HG03025 (cell line): Measurements from ENCODE around the gene RAB40C.
A peak's percentile ranks its signal among the peaks of the same experiment; 100 is the strongest.

ENCODE experiments used
- ATAC-seq: cut with Tn5 transposase; IDR thresholded peaks from one replicate; pipeline ENCODE4 v1.9.1; 2021; ENCODE audit warnings: mild to moderate bottlenecking, moderate library complexity; ENCODE audit not compliant: unreplicated experiment, low FRiP score

RAB40C gene

GRCh38 chr16:628321-629061 is 38.6 kb downstream of the RAB40C start:
- no peak for ATAC-seq

- no peak for ATAC-seq
These were observed 39.4 kb downstream of the RAB40C start for GRCh38 chr16:629185-629832.

- no peak for ATAC-seq
These were observed 40.0 kb downstream of the RAB40C start for GRCh38 chr16:629833-630248.

- ATAC-seq = no peak
These were observed 40.5 kb downstream of the RAB40C start for GRCh38 chr16:630249-630814.

DNA sequence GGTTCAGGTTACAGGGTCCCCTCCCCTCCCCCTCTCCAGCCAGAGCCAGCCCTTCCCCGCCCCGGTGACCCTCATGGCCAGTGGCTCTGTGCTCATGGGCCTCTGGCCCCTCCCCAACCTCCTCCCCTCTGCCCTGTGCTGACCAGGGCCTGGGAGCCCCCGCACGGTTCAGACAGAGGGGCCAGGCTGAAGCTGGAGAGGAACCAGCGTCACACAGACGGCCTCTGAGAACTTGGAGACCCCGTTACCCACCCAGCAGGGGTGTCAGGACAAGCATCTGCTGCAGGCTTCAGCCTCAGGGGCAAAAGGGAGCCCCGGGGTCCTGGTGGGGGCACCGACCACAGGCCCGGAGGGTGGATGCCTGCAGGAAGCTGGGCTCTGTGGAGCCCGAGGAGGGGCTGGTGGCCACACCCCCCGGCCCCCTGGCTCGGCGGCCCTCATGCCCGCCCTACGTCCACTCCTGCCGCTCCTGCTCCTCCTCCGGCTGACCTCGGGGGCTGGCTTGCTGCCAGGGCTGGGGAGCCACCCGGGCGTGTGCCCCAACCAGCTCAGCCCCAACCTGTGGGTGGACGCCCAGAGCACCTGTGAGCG is 41.0 kb downstream of the RAB40C start, which contains the start of gene WFIKKN1:
Gene WFIKKN1 (plus strand): TSS at position 171 of the 591 bp plus-strand sequence. CDS start 269 bp downstream, at position 440.
- ATAC-seq = no peak

GRCh38 chr16:631808-632358 is 42.0 kb downstream of the RAB40C start:
- no peak for ATAC-seq

DNA sequence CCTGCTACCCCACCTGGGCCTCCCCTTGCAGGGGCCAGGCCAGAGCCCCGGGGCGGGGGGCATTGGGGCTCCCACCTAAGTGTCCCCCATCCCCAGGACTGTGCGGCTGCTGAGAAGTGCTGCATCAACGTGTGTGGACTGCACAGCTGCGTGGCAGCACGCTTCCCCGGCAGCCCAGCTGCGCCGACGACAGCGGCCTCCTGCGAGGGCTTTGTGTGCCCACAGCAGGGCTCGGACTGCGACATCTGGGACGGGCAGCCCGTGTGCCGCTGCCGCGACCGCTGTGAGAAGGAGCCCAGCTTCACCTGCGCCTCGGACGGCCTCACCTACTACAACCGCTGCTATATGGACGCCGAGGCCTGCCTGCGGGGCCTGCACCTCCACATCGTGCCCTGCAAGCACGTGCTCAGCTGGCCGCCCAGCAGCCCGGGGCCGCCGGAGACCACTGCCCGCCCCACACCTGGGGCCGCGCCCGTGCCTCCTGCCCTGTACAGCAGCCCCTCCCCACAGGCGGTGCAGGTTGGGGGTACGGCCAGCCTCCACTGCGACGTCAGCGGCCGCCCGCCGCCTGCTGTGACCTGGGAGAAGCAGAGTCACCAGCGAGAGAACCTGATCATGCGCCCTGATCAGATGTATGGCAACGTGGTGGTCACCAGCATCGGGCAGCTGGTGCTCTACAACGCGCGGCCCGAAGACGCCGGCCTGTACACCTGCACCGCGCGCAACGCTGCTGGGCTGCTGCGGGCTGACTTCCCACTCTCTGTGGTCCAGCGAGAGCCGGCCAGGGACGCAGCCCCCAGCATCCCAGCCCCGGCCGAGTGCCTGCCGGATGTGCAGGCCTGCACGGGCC is 42.8 kb downstream of the RAB40C start:
- ATAC-seq = no peak

GRCh38 chr16:633336-634050 is 43.6 kb downstream of the RAB40C start:
- no peak for ATAC-seq

GRCh38 chr16:634051-634670 is 44.3 kb downstream of the RAB40C start:
- no peak for ATAC-seq

GRCh38 chr16:634996-635395 is 45.1 kb downstream of the RAB40C start:
- no peak for ATAC-seq

GRCh38 chr16:635573-636205 is 45.8 kb downstream of the RAB40C start:
- no peak for ATAC-seq

DNA sequence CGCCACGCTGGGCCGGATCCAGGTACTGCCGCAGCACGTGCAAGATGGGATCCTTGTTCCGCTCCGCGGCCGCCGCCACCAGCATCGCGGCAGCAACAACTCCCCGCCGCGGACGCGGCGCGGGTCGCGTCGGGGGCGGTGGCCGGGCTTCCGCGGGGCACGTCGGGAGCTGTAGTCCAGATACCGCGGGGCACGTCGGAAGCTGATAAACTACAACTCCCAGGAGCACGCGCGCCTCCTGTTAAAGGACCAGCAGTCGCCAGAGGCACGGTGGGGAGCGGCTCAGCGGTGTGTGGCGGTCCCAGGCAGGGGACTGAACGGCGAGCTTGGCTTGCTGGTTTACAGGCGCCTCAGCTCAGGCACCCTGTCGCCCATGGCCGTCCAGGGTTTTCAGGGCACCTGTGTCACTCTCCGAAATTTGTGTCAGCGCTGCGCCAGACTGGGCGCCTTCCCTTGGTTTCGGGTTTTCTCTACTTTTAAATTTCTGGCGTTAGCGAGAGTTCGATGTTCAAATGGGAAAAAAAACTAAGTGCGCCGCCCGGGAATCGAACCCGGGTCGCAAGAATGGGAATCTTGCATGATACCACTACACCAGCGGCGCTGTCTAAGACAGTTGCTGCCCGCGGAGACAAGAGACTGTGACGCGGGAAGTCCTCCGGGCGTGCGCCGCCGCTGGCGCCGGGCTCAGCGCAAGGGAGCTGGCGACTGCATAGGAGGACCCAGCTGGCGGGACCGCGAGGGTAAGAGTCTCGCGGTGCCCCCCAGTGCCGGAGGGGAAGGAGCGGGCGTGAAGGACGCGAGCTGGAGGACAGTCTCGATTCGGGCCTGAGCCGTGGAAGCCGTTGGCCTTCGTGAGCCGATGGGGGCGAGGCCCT is 46.6 kb downstream of the RAB40C start, which contains the start of gene METTL26:
Gene METTL26 (minus strand): TSS at position 100 of the 875 bp plus-strand sequence. CDS start 15 bp downstream, at position 85.
- peak; percentile 48 for ATAC-seq

GRCh38 chr16:637081-638018 is 47.5 kb downstream of the RAB40C start:
- no peak for ATAC-seq

DNA sequence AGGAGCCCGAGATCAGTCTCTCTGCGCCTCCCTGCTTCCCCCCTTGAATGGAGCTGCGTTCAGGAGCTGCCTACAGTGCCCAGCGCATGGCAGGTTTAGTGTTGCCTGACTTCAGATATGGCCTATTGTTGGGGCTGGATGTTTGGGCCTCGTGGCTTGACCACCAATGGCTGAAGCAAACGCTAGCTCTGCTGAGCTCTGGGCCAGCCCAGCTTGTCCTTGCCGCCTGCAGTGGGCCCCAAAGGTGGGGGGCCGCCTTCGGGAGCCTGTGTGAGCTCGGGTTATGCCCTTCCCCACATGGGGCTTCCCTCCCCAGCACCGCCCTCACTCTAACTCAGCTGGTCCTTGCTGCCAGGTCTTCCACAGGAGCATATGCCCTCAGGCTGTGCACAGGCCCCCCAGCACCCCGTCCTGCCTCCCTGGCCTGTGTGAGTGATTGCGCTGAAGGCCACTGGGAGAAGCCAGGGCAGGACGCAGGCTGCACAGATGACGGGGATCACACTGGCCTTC is 48.2 kb downstream of the RAB40C start:
- ATAC-seq = no peak

DNA sequence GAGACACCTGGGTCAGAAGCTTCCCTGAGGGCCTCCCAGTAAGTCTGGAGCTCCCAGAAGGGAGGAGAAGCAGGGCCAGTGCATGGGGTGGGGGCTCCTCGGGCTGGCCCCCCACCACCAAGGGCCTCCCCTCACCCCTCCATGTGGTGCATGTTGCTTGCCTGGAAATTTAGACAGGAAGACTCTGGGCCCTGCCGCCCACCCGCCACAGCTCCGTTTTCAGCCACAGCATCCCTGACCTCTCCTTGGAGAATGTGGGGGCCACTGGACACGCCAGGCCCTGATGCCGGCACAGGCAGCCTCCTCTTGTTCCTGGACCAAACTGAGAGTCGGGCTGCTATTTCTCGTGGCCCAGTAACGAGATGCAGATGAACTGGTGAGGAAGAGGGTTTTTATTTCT is 49.0 kb downstream of the RAB40C start:
- ATAC-seq = no peak

GRCh38 chr16:640614-641013 is 50.7 kb downstream of the RAB40C start:
- no peak for ATAC-seq
